Measurements from ENCODE around the gene ZNF341.
A peak's percentile ranks its signal among the peaks of the same experiment; 100 is the strongest.

Gene ZNF341

DNA sequence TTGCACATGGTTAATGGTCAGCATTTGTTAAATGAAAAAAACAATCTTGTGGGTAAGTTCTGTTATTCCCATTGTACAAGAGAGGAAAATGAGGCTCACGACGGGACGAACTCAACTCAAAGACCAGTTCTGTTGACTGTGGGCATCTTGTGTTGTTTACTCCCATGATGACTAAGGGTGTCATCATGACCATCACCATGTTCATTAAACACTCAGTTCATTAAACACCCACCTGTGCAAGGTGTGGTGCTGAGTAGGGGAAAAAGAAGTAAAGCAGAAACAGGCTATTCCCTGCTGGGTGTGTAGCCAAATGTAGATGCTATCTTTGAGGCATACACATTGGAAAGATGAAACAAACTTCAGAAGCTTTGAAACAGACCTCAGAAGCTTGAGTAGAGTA is 83.9 kb downstream of the ZNF341 start:
- no peak overlapping the region for H3K27ac ChIP-seq (ENCODE audit: low read length)
- no peaks in the 10 kb centered on the region for H3K9me3 ChIP-seq (ENCODE audit: control insufficient read depth in 2 of 2, low read length in 2 of 2)
- H3K4me1 ChIP-seq (ENCODE audit: control insufficient read depth, insufficient read depth, low read length) = peaks cover 54% of the 10 kb centered on the region
- H3K36me3 ChIP-seq (ENCODE audit: control insufficient read depth in 2 of 2, insufficient read depth in 2 of 2, low read length in 2 of 2) = peaks cover 0 to 2% of the 10 kb centered on the region in 2 donors
- H3K9ac ChIP-seq (ENCODE audit: low read length in 2 of 2) = no peak overlapping the region
- no peaks in the 10 kb centered on the region for H3K27me3 ChIP-seq (ENCODE audit: control insufficient read depth in 1 of 2, insufficient read depth in 2 of 2, low read length in 2 of 2)
- H3K4me3 ChIP-seq (ENCODE audit: low read length in 2 of 2) = no peak overlapping the region

- no peak overlapping the region for H3K27ac ChIP-seq (ENCODE audit: low read length)
- peaks cover 54% of the 10 kb centered on the region for H3K4me1 ChIP-seq (ENCODE audit: control insufficient read depth, insufficient read depth, low read length)
- no peaks in the 10 kb centered on the region for H3K9me3 ChIP-seq (ENCODE audit: control insufficient read depth in 2 of 2, low read length in 2 of 2)
- peaks cover 0 to 2% of the 10 kb centered on the region in 2 donors for H3K36me3 ChIP-seq (ENCODE audit: control insufficient read depth in 2 of 2, insufficient read depth in 2 of 2, low read length in 2 of 2)
- H3K4me3 ChIP-seq (ENCODE audit: low read length in 2 of 2) = no peak overlapping the region
- H3K9ac ChIP-seq (ENCODE audit: low read length in 2 of 2) = no peak overlapping the region
- no peaks in the 10 kb centered on the region for H3K27me3 ChIP-seq (ENCODE audit: control insufficient read depth in 1 of 2, insufficient read depth in 2 of 2, low read length in 2 of 2)
These were observed 84.4 kb downstream of the ZNF341 start for GRCh38 chr20:33816191-33816590.

DNA sequence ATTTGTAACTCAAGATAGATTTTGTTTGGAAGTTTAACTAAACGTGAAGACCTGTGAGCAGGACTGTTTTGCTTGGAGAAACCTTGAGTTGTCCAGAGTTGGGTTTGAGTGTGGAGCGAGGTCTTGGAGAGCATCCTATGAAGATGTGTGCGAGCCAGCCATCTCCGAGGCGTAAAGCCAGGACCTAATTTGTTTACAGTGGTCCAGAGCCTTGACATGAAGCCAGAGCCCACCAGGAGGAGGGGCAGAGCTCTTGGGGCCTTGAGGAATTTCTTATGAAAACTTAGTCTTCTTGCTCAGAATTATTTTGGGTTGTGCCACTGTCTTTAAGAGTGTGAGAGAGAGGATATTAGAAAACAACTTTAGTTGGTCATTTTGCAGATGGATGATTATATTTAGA is 85.6 kb downstream of the ZNF341 start:
- Histone ChIP-seq H3K4me1 (ENCODE audit: control insufficient read depth, insufficient read depth, low read length) (peaks cover 47% of the 10 kb centered on the region), H3K9ac (ENCODE audit: low read length in 2 of 2) (no peak overlapping the region), H3K27me3 (ENCODE audit: control insufficient read depth in 1 of 2, insufficient read depth in 2 of 2, low read length in 2 of 2) (no peaks in the 10 kb centered on the region), H3K9me3 (ENCODE audit: control insufficient read depth in 2 of 2, low read length in 2 of 2) (no peaks in the 10 kb centered on the region), H3K36me3 (ENCODE audit: control insufficient read depth in 2 of 2, insufficient read depth in 2 of 2, low read length in 2 of 2) (peaks cover 0 to 2% of the 10 kb centered on the region in 2 donors), H3K4me3 (ENCODE audit: low read length in 2 of 2) (no peak overlapping the region), H3K27ac (ENCODE audit: low read length) (peak overlapping the region; percentile 6)

- Histone ChIP-seq H3K4me1 (ENCODE audit: control insufficient read depth, insufficient read depth, low read length) (peaks cover 33% of the 10 kb centered on the region), H3K36me3 (ENCODE audit: control insufficient read depth in 2 of 2, insufficient read depth in 2 of 2, low read length in 2 of 2) (peaks cover 2 to 4% of the 10 kb centered on the region in 2 donors), H3K9ac (ENCODE audit: low read length in 2 of 2) (no peak overlapping the region), H3K4me3 (ENCODE audit: low read length in 2 of 2) (no peak overlapping the region), H3K27me3 (ENCODE audit: control insufficient read depth in 1 of 2, insufficient read depth in 2 of 2, low read length in 2 of 2) (no peaks in the 10 kb centered on the region), H3K9me3 (ENCODE audit: control insufficient read depth in 2 of 2, low read length in 2 of 2) (no peaks in the 10 kb centered on the region), H3K27ac (ENCODE audit: low read length) (no peak overlapping the region)
These were observed 87.7 kb downstream of the ZNF341 start for GRCh38 chr20:33819456-33819855.

- Histone ChIP-seq H3K27me3 (ENCODE audit: control insufficient read depth in 1 of 2, insufficient read depth in 2 of 2, low read length in 2 of 2) (no peaks in the 10 kb centered on the region), H3K9me3 (ENCODE audit: control insufficient read depth in 2 of 2, low read length in 2 of 2) (no peaks in the 10 kb centered on the region), H3K4me1 (ENCODE audit: control insufficient read depth, insufficient read depth, low read length) (peaks cover 33% of the 10 kb centered on the region), H3K27ac (ENCODE audit: low read length) (no peak overlapping the region), H3K9ac (ENCODE audit: low read length in 2 of 2) (no peak overlapping the region), H3K4me3 (ENCODE audit: low read length in 2 of 2) (no peak overlapping the region), H3K36me3 (ENCODE audit: control insufficient read depth in 2 of 2, insufficient read depth in 2 of 2, low read length in 2 of 2) (peaks cover 2 to 4% of the 10 kb centered on the region in 2 donors)
These were observed 88.6 kb downstream of the ZNF341 start for GRCh38 chr20:33820362-33820761.

- Histone ChIP-seq H3K27ac (ENCODE audit: low read length) (no peak overlapping the region), H3K27me3 (ENCODE audit: control insufficient read depth in 1 of 2, insufficient read depth in 2 of 2, low read length in 2 of 2) (no peaks in the 10 kb centered on the region), H3K9me3 (ENCODE audit: control insufficient read depth in 2 of 2, low read length in 2 of 2) (no peaks in the 10 kb centered on the region), H3K4me1 (ENCODE audit: control insufficient read depth, insufficient read depth, low read length) (peaks cover 42% of the 10 kb centered on the region), H3K9ac (ENCODE audit: low read length in 2 of 2) (no peak overlapping the region), H3K36me3 (ENCODE audit: control insufficient read depth in 2 of 2, insufficient read depth in 2 of 2, low read length in 2 of 2) (peaks cover 2 to 4% of the 10 kb centered on the region in 2 donors), H3K4me3 (ENCODE audit: low read length in 2 of 2) (no peak overlapping the region)
These were observed 89.6 kb downstream of the ZNF341 start for GRCh38 chr20:33821270-33821836.

GRCh38 chr20:33822423-33822822 is 90.6 kb downstream of the ZNF341 start:
- no peaks in the 10 kb centered on the region for H3K9me3 ChIP-seq (ENCODE audit: control insufficient read depth in 2 of 2, low read length in 2 of 2)
- H3K4me3 ChIP-seq (ENCODE audit: low read length in 2 of 2) = no peak overlapping the region
- peaks cover 48% of the 10 kb centered on the region for H3K4me1 ChIP-seq (ENCODE audit: control insufficient read depth, insufficient read depth, low read length)
- no peak overlapping the region for H3K9ac ChIP-seq (ENCODE audit: low read length in 2 of 2)
- H3K27me3 ChIP-seq (ENCODE audit: control insufficient read depth in 1 of 2, insufficient read depth in 2 of 2, low read length in 2 of 2) = no peaks in the 10 kb centered on the region
- no peak overlapping the region for H3K27ac ChIP-seq (ENCODE audit: low read length)
- peaks cover 2 to 4% of the 10 kb centered on the region in 2 donors for H3K36me3 ChIP-seq (ENCODE audit: control insufficient read depth in 2 of 2, insufficient read depth in 2 of 2, low read length in 2 of 2)

GRCh38 chr20:33822991-33823390 is 91.2 kb downstream of the ZNF341 start:
- Histone ChIP-seq H3K4me1 (ENCODE audit: control insufficient read depth, insufficient read depth, low read length) (peaks cover 51% of the 10 kb centered on the region), H3K27ac (ENCODE audit: low read length) (no peak overlapping the region), H3K27me3 (ENCODE audit: control insufficient read depth in 1 of 2, insufficient read depth in 2 of 2, low read length in 2 of 2) (no peaks in the 10 kb centered on the region), H3K36me3 (ENCODE audit: control insufficient read depth in 2 of 2, insufficient read depth in 2 of 2, low read length in 2 of 2) (peaks cover 2 to 4% of the 10 kb centered on the region in 2 donors), H3K9me3 (ENCODE audit: control insufficient read depth in 2 of 2, low read length in 2 of 2) (no peaks in the 10 kb centered on the region), H3K4me3 (ENCODE audit: low read length in 2 of 2) (no peak overlapping the region), H3K9ac (ENCODE audit: low read length in 2 of 2) (no peak overlapping the region)

GRCh38 chr20:33824852-33825251 is 93.1 kb downstream of the ZNF341 start:
- Histone ChIP-seq H3K9ac (ENCODE audit: low read length in 2 of 2) (no peak overlapping the region), H3K27ac (ENCODE audit: low read length) (peak overlapping the region; percentile 60), H3K4me1 (ENCODE audit: control insufficient read depth, insufficient read depth, low read length) (peaks cover 56% of the 10 kb centered on the region), H3K9me3 (ENCODE audit: control insufficient read depth in 2 of 2, low read length in 2 of 2) (no peaks in the 10 kb centered on the region), H3K27me3 (ENCODE audit: control insufficient read depth in 1 of 2, insufficient read depth in 2 of 2, low read length in 2 of 2) (no peaks in the 10 kb centered on the region), H3K36me3 (ENCODE audit: control insufficient read depth in 2 of 2, insufficient read depth in 2 of 2, low read length in 2 of 2) (peaks cover 0 to 4% of the 10 kb centered on the region in 2 donors), H3K4me3 (ENCODE audit: low read length in 2 of 2) (no peak overlapping the region)

GRCh38 chr20:33825340-33826269 is 93.8 kb downstream of the ZNF341 start:
- H3K9ac ChIP-seq (ENCODE audit: low read length in 2 of 2) = no peak overlapping the region
- H3K27me3 ChIP-seq (ENCODE audit: control insufficient read depth in 1 of 2, insufficient read depth in 2 of 2, low read length in 2 of 2) = no peaks in the 10 kb centered on the region
- peak overlapping the region; percentile 78 for H3K27ac ChIP-seq (ENCODE audit: low read length)
- peak overlapping the region in 1 of 2 donors; percentile 22 for H3K4me3 ChIP-seq (ENCODE audit: low read length in 2 of 2)
- H3K36me3 ChIP-seq (ENCODE audit: control insufficient read depth in 2 of 2, insufficient read depth in 2 of 2, low read length in 2 of 2) = peaks cover 0 to 4% of the 10 kb centered on the region in 2 donors
- H3K9me3 ChIP-seq (ENCODE audit: control insufficient read depth in 2 of 2, low read length in 2 of 2) = no peaks in the 10 kb centered on the region
- peaks cover 63% of the 10 kb centered on the region for H3K4me1 ChIP-seq (ENCODE audit: control insufficient read depth, insufficient read depth, low read length)

Data from stomach smooth muscle (tissue), 2 donors.